Measurements from ENCODE around the gene PF4V1. TPM values are rescaled to one million over a fixed set of nuclear protein-coding genes. Genes with fewer than 3 reads are reported as not detected.

The PF4V1 gene
- total RNA-seq, 2 experiments from 2014 or later, result not detected

GRCh38 chr4:73862322-73862721 is 9.2 kb downstream of the PF4V1 start:
- H3K4me3 ChIP-seq (ENCODE audit: low read depth, low read length, poor library complexity, severe bottlenecking), result no peak overlapping the region
- H3K27ac ChIP-seq (ENCODE audit: low read depth, low read length, poor library complexity, severe bottlenecking), result no peak overlapping the region
- DNase-seq (ENCODE audit: low spot score), result no peak
- BruUV-seq (replicated peaks), result no TSS peak
- H2AFZ ChIP-seq (ENCODE audit: low read length), result no peak overlapping the region
- CTCF ChIA-PET (ENCODE audit: unreplicated experiment), result no interaction called here
- H3K36me3 ChIP-seq (ENCODE audit: insufficient read depth, low read length), result no peaks in the 10 kb centered on the region
- H4K20me1 ChIP-seq (ENCODE audit: insufficient read depth, low read length), result no peaks in the 10 kb centered on the region
- H3K4me1 ChIP-seq (ENCODE audit: insufficient read depth, low read length, poor library complexity, severe bottlenecking), result no peaks in the 10 kb centered on the region
- POLR2A ChIA-PET, result interaction anchor here (1.4 kb wide), 1 partner anchor 12 kb away, joined by 3 read pairs; no protein-coding TSS in a partner anchor
- no peaks in the 10 kb centered on the region for H3K9me3 ChIP-seq (ENCODE audit: low read length)
- no peaks in the 10 kb centered on the region for H3K9me2 ChIP-seq (ENCODE audit: insufficient read depth, low read length)
- no peak overlapping the region for H3K4me2 ChIP-seq (ENCODE audit: low read length)
- intact Hi-C loops (cut with micrococcal nuclease; ENCODE audit: unreplicated experiment), result no loop called here
- H3K79me2 ChIP-seq (ENCODE audit: insufficient read depth, low read depth, low read length), result no peaks in the 10 kb centered on the region
- TF ChIP-seq CTCF (conservative IDR thresholded peaks at IDR 0.05; ENCODE audit: low read length) (no peak), EZH2phosphoT487 (IDR thresholded peaks at IDR 0.05; ENCODE audit: borderline replicate concordance, low read depth, low read length) (no peak)

- no peaks in the 10 kb centered on the region for H3K4me1 ChIP-seq (ENCODE audit: insufficient read depth, low read length, poor library complexity, severe bottlenecking)
- H3K36me3 ChIP-seq (ENCODE audit: insufficient read depth, low read length), result no peaks in the 10 kb centered on the region
- ChIA-PET POLR2A (interaction anchor here (0.5 to 0.7 kb wide), 2 partner anchors 180 to 1250 kb away, joined by 3 to 4 read pairs; no protein-coding TSS in a partner anchor), CTCF (ENCODE audit: unreplicated experiment) (no interaction called here)
- no peak overlapping the region for H2AFZ ChIP-seq (ENCODE audit: low read length)
- H3K79me2 ChIP-seq (ENCODE audit: insufficient read depth, low read depth, low read length), result no peaks in the 10 kb centered on the region
- H3K9me2 ChIP-seq (ENCODE audit: insufficient read depth, low read length), result no peaks in the 10 kb centered on the region
- BruUV-seq (replicated peaks), result no TSS peak
- H3K4me2 ChIP-seq (ENCODE audit: low read length), result no peak overlapping the region
- TF ChIP-seq CTCF (conservative IDR thresholded peaks at IDR 0.05; ENCODE audit: low read length) (peak; percentile 56), EZH2phosphoT487 (IDR thresholded peaks at IDR 0.05; ENCODE audit: borderline replicate concordance, low read depth, low read length) (no peak)
- intact Hi-C loops (cut with micrococcal nuclease; ENCODE audit: unreplicated experiment), result no loop called here
- no peaks in the 10 kb centered on the region for H4K20me1 ChIP-seq (ENCODE audit: insufficient read depth, low read length)
- H3K4me3 ChIP-seq (ENCODE audit: low read depth, low read length, poor library complexity, severe bottlenecking), result no peak overlapping the region
- no peaks in the 10 kb centered on the region for H3K9me3 ChIP-seq (ENCODE audit: low read length)
- no peak overlapping the region for H3K27ac ChIP-seq (ENCODE audit: low read depth, low read length, poor library complexity, severe bottlenecking)
- DNase-seq (ENCODE audit: low spot score), result peak; percentile 3
These were observed 11.3 kb downstream of the PF4V1 start for GRCh38 chr4:73864365-73864764.

- Histone ChIP-seq H3K36me3 (ENCODE audit: insufficient read depth, low read length) (no peaks in the 10 kb centered on the region), H3K79me2 (ENCODE audit: insufficient read depth, low read depth, low read length) (no peaks in the 10 kb centered on the region), H2AFZ (ENCODE audit: low read length) (no peak overlapping the region), H3K4me2 (ENCODE audit: low read length) (no peak overlapping the region), H3K4me1 (ENCODE audit: insufficient read depth, low read length, poor library complexity, severe bottlenecking) (no peaks in the 10 kb centered on the region), H3K9me3 (ENCODE audit: low read length) (no peaks in the 10 kb centered on the region), H3K27ac (ENCODE audit: low read depth, low read length, poor library complexity, severe bottlenecking) (no peak overlapping the region), H3K4me3 (ENCODE audit: low read depth, low read length, poor library complexity, severe bottlenecking) (no peak overlapping the region), H4K20me1 (ENCODE audit: insufficient read depth, low read length) (no peaks in the 10 kb centered on the region), H3K9me2 (ENCODE audit: insufficient read depth, low read length) (no peaks in the 10 kb centered on the region)
- ChIA-PET POLR2A (interaction anchor here (0.5 to 0.7 kb wide), 2 partner anchors 179 to 1251 kb away, joined by 3 to 4 read pairs; no protein-coding TSS in a partner anchor), CTCF (ENCODE audit: unreplicated experiment) (no interaction called here)
- TF ChIP-seq EZH2phosphoT487 (IDR thresholded peaks at IDR 0.05; ENCODE audit: borderline replicate concordance, low read depth, low read length) (no peak), CTCF (conservative IDR thresholded peaks at IDR 0.05; ENCODE audit: low read length) (no peak)
- DNase-seq (ENCODE audit: low spot score), result no peak
- BruUV-seq (replicated peaks), result no TSS peak
- intact Hi-C loops (cut with micrococcal nuclease; ENCODE audit: unreplicated experiment), result no loop called here
These were observed 11.9 kb downstream of the PF4V1 start for GRCh38 chr4:73864961-73865360.

Data from OCI-LY7 (cell line).